Measurements from ENCODE around the gene TK2. TPM values are rescaled to one million over a fixed set of nuclear protein-coding genes. Genes with fewer than 3 reads are reported as not detected.

TK2 gene
- 41.1 and 41.4 TPM in 2 replicates for total RNA-seq

DNA sequence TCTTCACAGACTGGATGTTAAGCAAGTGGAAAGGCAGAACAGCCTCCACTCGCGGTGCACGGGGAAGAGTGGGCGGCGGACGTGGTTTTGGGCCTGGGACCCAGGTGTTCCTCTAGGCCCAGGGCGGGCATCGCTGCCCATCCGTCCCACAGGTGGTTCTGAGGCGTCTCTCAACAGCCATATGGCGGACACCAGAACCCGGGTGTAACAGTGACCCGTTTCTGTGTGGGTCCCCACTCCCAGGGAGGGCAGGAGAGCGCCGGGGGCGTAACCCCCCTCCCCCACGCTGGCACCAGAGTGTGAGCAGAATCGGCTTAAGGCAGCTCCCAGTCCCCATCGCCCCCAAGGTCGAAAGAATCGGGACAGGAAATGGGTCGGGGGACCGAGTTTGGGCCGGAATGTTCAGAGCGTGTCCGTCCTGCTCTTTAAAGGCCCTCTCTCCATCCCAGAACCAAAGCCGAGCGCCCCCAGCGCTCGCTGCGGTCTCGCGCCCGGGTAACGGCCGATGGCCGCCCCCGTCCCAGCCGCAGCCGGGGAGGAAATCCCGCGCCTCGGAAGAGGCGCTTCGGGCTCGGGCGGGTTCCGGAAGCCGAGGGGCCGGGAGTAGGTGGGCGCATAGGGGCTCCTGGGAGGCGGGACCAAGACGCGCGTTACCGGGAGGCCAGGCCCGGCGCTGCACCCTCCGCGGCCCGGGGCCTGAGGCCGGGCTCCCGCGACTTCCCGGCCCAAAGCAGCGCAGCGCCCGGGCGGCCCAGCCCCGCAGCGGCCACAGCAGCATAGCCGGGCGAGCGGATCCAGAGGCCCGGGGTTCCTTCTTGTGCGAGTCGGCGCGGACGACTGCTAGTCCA is at the start of gene TK2:
Gene TK2 (minus strand): TSS at position 839 of the 848 bp plus-strand sequence. CDS start 61 bp downstream, at position 778.

GRCh38 chr16:66578651-66579531 is 29.0 kb upstream of the TK2 start, which contains the start of gene CMTM2:
TSS of gene CMTM2 (plus strand) at chr16:66579463. CDS start at chr16:66579608, 145 bp downstream.

GRCh38 chr16:66566051-66566901 is 16.4 kb upstream of the TK2 start, which contains the start of gene CMTM1:
TSS of gene CMTM1 (plus strand) at chr16:66566439. CDS start at chr16:66566514, 75 bp downstream.

GRCh38 chr16:66552286-66553177 is 2.6 kb upstream of the TK2 start, which contains the start of gene CKLF:
TSS of gene CKLF (plus strand) at chr16:66552576. CDS start at chr16:66552716, 140 bp downstream.

Small RNAs within 50 kb of the gene (small RNA-seq; reads per million reads assigned to genes)
- not detected for gene CKLF-CMTM1 (ENCODE audit: low replicate concordance)

Other genes starting within 250 kb of the TK2 start
- gene CDH5, start 183.4 kb downstream of the TK2 start, total RNA-seq: 0.57 TPM in 1 of 2 replicates, not detected in the other
- gene BEAN1, start 122.8 kb downstream of the TK2 start, total RNA-seq: 0.43 TPM in 1 of 2 replicates, not detected in the other
- gene CKLF, start 2.5 kb upstream of the TK2 start, total RNA-seq: 24.9 and 54.5 TPM in 2 replicates
- gene CMTM1, start 16.3 kb upstream of the TK2 start, total RNA-seq: 2.4 and 5.7 TPM in 2 replicates
- gene CMTM2, start 29.3 kb upstream of the TK2 start, total RNA-seq: not detected in 2 replicates
- gene CMTM3, start 54.6 kb upstream of the TK2 start, total RNA-seq: 24.5 and 60.3 TPM in 2 replicates
- gene CMTM4, start 146.6 kb upstream of the TK2 start, total RNA-seq: 12.0 and 17.8 TPM in 2 replicates
- gene DYNC1LI2, start 201.5 kb upstream of the TK2 start, total RNA-seq: 132 and 146 TPM in 2 replicates

Measured in placental pericyte (primary cell).